Immature natural killer cell (primary cell): ENCODE data around the gene ZNF451. TPM values are rescaled to one million over a fixed set of nuclear protein-coding genes. Genes with fewer than 3 reads are reported as not detected.
"Not testable (repeated sequence)": the region's sequence is repeated elsewhere in the genome, so short reads cannot be mapped to it uniquely, and the experiment has no call there.

Source experiments
- DNase-seq, 3 donors: peaks; one replicate each; pipeline ENCODE4 v3.0.0; 2022; ENCODE audit warnings: mixed read lengths in 1 of 3
- H3K27ac Mint-ChIP-seq, 6 donors: one replicate each; pipeline ENCODE4 v1.8.0; 2020; ENCODE audit warnings: mixed read lengths in 6 of 6, mild to moderate bottlenecking in 5 of 6, inconsistent platforms in 4 of 6, moderate library complexity in 3 of 6
- H3K27me3 Mint-ChIP-seq, 3 donors: one replicate each; pipeline ENCODE4 v1.8.0; 2020 to 2021; ENCODE audit warnings: low read depth in 3 of 3, mild to moderate bottlenecking in 3 of 3, mixed read lengths in 3 of 3, moderate library complexity in 3 of 3, inconsistent platforms in 1 of 3
- H3K36me3 Mint-ChIP-seq, 3 donors: one replicate each; pipeline ENCODE4 v1.8.0; 2020; ENCODE audit warnings: mixed read lengths in 3 of 3, inconsistent platforms in 2 of 3, mild to moderate bottlenecking in 2 of 3
- H3K4me1 Mint-ChIP-seq, 2 donors: one replicate each; pipeline ENCODE4 v1.8.0; 2020; ENCODE audit warnings: inconsistent platforms in 2 of 2, mild to moderate bottlenecking in 2 of 2, mixed read lengths in 2 of 2, moderate library complexity in 1 of 2
- H3K4me3 Mint-ChIP-seq, 5 donors: one replicate each; pipeline ENCODE4 v1.8.0; 2020; ENCODE audit warnings: mild to moderate bottlenecking in 5 of 5, mixed read lengths in 5 of 5, inconsistent platforms in 3 of 5, moderate library complexity in 3 of 5
- H3K9me3 Mint-ChIP-seq, 6 donors: one replicate each; pipeline ENCODE4 v1.8.0; 2020; ENCODE audit warnings: mild to moderate bottlenecking in 6 of 6, mixed read lengths in 6 of 6, inconsistent platforms in 4 of 6, moderate library complexity in 3 of 6
- polyA plus RNA-seq, 3 donors: library from polyadenylated mRNA; unstranded; fragments of 300-500 nt; fragmentation: Illumina TruSeq; gene quantifications; one replicate each; pipeline ENCODE4 v1.2.3, GENCODE V29; 2021

The ZNF451 gene
- polyA plus RNA-seq, 3 donors from 2014 or later: 10.2 to 26.0 (median 11.8) TPM

- Mint-ChIP-seq H3K36me3 (peaks cover 0 to 7% (median 4%) of the 10 kb centered on the region in 3 donors), H3K4me1 (no peaks in the 10 kb centered on the region), H3K27me3 (no peaks in the 10 kb centered on the region), H3K9me3 (no peaks in the 10 kb centered on the region), H3K27ac (no peak overlapping the region), H3K4me3 (no peak overlapping the region)
- DNase-seq: no peak
These were observed 17.9 kb upstream of the ZNF451 start for GRCh38 chr6:57072108-57072507.

- H3K27ac Mint-ChIP-seq: no peak overlapping the region
- H3K9me3 Mint-ChIP-seq: no peaks in the 10 kb centered on the region
- no peak overlapping the region for H3K4me3 Mint-ChIP-seq
- H3K27me3 Mint-ChIP-seq: no peaks in the 10 kb centered on the region
- no peak for DNase-seq
- H3K4me1 Mint-ChIP-seq: no peaks in the 10 kb centered on the region
- peaks cover 0 to 12% (median 0%) of the 10 kb centered on the region in 3 donors for H3K36me3 Mint-ChIP-seq
These were observed 15.6 kb upstream of the ZNF451 start for GRCh38 chr6:57074383-57074782.

- H3K27ac Mint-ChIP-seq: no peak overlapping the region
- no peaks in the 10 kb centered on the region for H3K4me1 Mint-ChIP-seq
- H3K9me3 Mint-ChIP-seq: peaks cover 0 to under 1% (median 0%) of the 10 kb centered on the region in 6 donors
These were observed 14.9 kb upstream of the ZNF451 start for GRCh38 chr6:57075092-57075491.

GRCh38 chr6:57078531-57079207 is 11.3 kb upstream of the ZNF451 start:
- DNase-seq: no peak
- Mint-ChIP-seq H3K4me1 (no peaks in the 10 kb centered on the region), H3K27ac (no peak overlapping the region), H3K4me3 (no peak overlapping the region), H3K27me3 (peaks cover 0 to 2% (median 0%) of the 10 kb centered on the region in 3 donors), H3K9me3 (peaks cover 0 to 4% (median 0%) of the 10 kb centered on the region in 6 donors), H3K36me3 (peaks cover 0 to 16% (median 0%) of the 10 kb centered on the region in 3 donors)

More at GRCh38 chr6:57075092-57075491, 14.9 kb upstream of the ZNF451 start:
- Mint-ChIP-seq H3K36me3 (peaks cover 0 to 9% (median 0%) of the 10 kb centered on the region in 3 donors), H3K27me3 (peaks cover 0 to 1% (median 0%) of the 10 kb centered on the region in 3 donors), H3K4me3 (no peak overlapping the region)
- no peak for DNase-seq

GRCh38 chr6:57085471-57085870 is 4.5 kb upstream of the ZNF451 start:
- peaks cover 0 to 6% (median 0%) of the 10 kb centered on the region in 3 donors for H3K27me3 Mint-ChIP-seq
- H3K4me1 Mint-ChIP-seq: peaks cover 7% of the 10 kb centered on the region in 2 donors
- no peak for DNase-seq
- H3K36me3 Mint-ChIP-seq: peaks cover 0 to 6% (median 0%) of the 10 kb centered on the region in 3 donors
- H3K4me3 Mint-ChIP-seq: no peak overlapping the region
- no peak overlapping the region for H3K27ac Mint-ChIP-seq
- no peaks in the 10 kb centered on the region for H3K9me3 Mint-ChIP-seq

- H3K4me3 Mint-ChIP-seq: no peak overlapping the region
- peaks cover 0 to 3% (median 0%) of the 10 kb centered on the region in 3 donors for H3K36me3 Mint-ChIP-seq
- no peak overlapping the region for H3K27ac Mint-ChIP-seq
- DNase-seq: no peak
- H3K4me1 Mint-ChIP-seq: peaks cover 14% of the 10 kb centered on the region in 2 donors
- H3K9me3 Mint-ChIP-seq: no peaks in the 10 kb centered on the region
- H3K27me3 Mint-ChIP-seq: peaks cover 0 to 6% (median 0%) of the 10 kb centered on the region in 3 donors
These were observed 3.1 kb upstream of the ZNF451 start for GRCh38 chr6:57086843-57087242.

- H3K4me1 Mint-ChIP-seq: peaks cover 21 to 25% of the 10 kb centered on the region in 2 donors
- H3K9me3 Mint-ChIP-seq: no peaks in the 10 kb centered on the region
- no peak overlapping the region for H3K27ac Mint-ChIP-seq
- H3K4me3 Mint-ChIP-seq: no peak overlapping the region
- peaks cover 0 to 6% (median 0%) of the 10 kb centered on the region in 3 donors for H3K27me3 Mint-ChIP-seq
- H3K36me3 Mint-ChIP-seq: peaks cover 0 to 6% (median 3%) of the 10 kb centered on the region in 3 donors
- DNase-seq: no peak
These were observed 2.1 kb upstream of the ZNF451 start for GRCh38 chr6:57087916-57088315.

GRCh38 chr6:57089265-57089664 is 723 bp upstream of the ZNF451 start:
- DNase-seq: no peak
- Mint-ChIP-seq H3K27ac (peak overlapping the region in 5 of 6 donors; percentile 76 to 95 (median 89)), H3K4me3 (peak overlapping the region; percentile 87 to 96 (median 94))

GRCh38 chr6:57090458-57091067 is 575 bp downstream of the ZNF451 start:
- not testable (repeated sequence) for DNase-seq, H3K36me3 Mint-ChIP-seq, H3K27ac Mint-ChIP-seq, H3K9me3 Mint-ChIP-seq, H3K27me3 Mint-ChIP-seq
- peaks cover 26 to 51% of the 10 kb centered on the region in 2 donors for H3K4me1 Mint-ChIP-seq
- peak overlapping the region in 2 of 5 donors; percentile 90 to 96 for H3K4me3 Mint-ChIP-seq

More at GRCh38 chr6:57089265-57089664, 723 bp upstream of the ZNF451 start:
- H3K9me3 Mint-ChIP-seq: no peaks in the 10 kb centered on the region
- H3K4me1 Mint-ChIP-seq: peaks cover 26 to 38% of the 10 kb centered on the region in 2 donors
- H3K27me3 Mint-ChIP-seq: peaks cover 0 to 6% (median 0%) of the 10 kb centered on the region in 3 donors
- peaks cover 0 to 6% (median 3%) of the 10 kb centered on the region in 3 donors for H3K36me3 Mint-ChIP-seq

GRCh38 chr6:57091375-57091774 is 1.4 kb downstream of the ZNF451 start:
- H3K9me3 Mint-ChIP-seq, H3K36me3 Mint-ChIP-seq, DNase-seq, H3K27me3 Mint-ChIP-seq: not testable (repeated sequence)
- peak overlapping the region in 4 of 6 donors; percentile 16 to 81 (median 48) for H3K27ac Mint-ChIP-seq
- peak overlapping the region in 4 of 5 donors; percentile 42 to 72 (median 57) for H3K4me3 Mint-ChIP-seq
- H3K4me1 Mint-ChIP-seq: peaks cover 29 to 53% of the 10 kb centered on the region in 2 donors

GRCh38 chr6:57094689-57095088 is 4.7 kb downstream of the ZNF451 start:
- Mint-ChIP-seq H3K4me3 (no peak overlapping the region), H3K27ac (no peak overlapping the region), H3K4me1 (peaks cover 35 to 77% of the 10 kb centered on the region in 2 donors), H3K27me3 (peaks cover 0 to 3% (median 0%) of the 10 kb centered on the region in 3 donors), H3K9me3 (no peaks in the 10 kb centered on the region), H3K36me3 (peaks cover 3 to 10% (median 5%) of the 10 kb centered on the region in 3 donors)
- no peak for DNase-seq

- no peak for DNase-seq
- Mint-ChIP-seq H3K27me3 (no peaks in the 10 kb centered on the region), H3K9me3 (no peaks in the 10 kb centered on the region), H3K4me1 (peaks cover 21 to 70% of the 10 kb centered on the region in 2 donors), H3K4me3 (no peak overlapping the region), H3K27ac (no peak overlapping the region), H3K36me3 (peaks cover 21 to 35% (median 21%) of the 10 kb centered on the region in 3 donors)
These were observed 7.6 kb downstream of the ZNF451 start for GRCh38 chr6:57097596-57097995.

- no peak for DNase-seq
- H3K27ac Mint-ChIP-seq: no peak overlapping the region
- H3K9me3 Mint-ChIP-seq: no peaks in the 10 kb centered on the region
- no peak overlapping the region for H3K4me3 Mint-ChIP-seq
- H3K27me3 Mint-ChIP-seq: no peaks in the 10 kb centered on the region
- peaks cover 21 to 43% (median 24%) of the 10 kb centered on the region in 3 donors for H3K36me3 Mint-ChIP-seq
- peaks cover 17 to 71% of the 10 kb centered on the region in 2 donors for H3K4me1 Mint-ChIP-seq
These were observed 13.0 kb downstream of the ZNF451 start for GRCh38 chr6:57102976-57103375.

GRCh38 chr6:57104336-57104735 is 14.3 kb downstream of the ZNF451 start:
- Mint-ChIP-seq H3K27me3 (no peaks in the 10 kb centered on the region), H3K36me3 (peaks cover 21 to 36% (median 24%) of the 10 kb centered on the region in 3 donors), H3K9me3 (no peaks in the 10 kb centered on the region), H3K27ac (no peak overlapping the region), H3K4me1 (peaks cover 20 to 70% of the 10 kb centered on the region in 2 donors), H3K4me3 (no peak overlapping the region)
- DNase-seq: no peak
